Activated effector memory CD4-positive, alpha-beta T cell treated with Interleukin-2 at 50 U/mL for 16 hours (primary cell): ENCODE data around the gene KIAA1210.
"Not testable (repeated sequence)": the region's sequence is repeated elsewhere in the genome, so short reads cannot be mapped to it uniquely, and the experiment has no call there.

Experiments used
- DNase-seq: peaks from one replicate; pipeline ENCODE4 v3.0.0-alpha.2; 2020

KIAA1210 gene

DNA sequence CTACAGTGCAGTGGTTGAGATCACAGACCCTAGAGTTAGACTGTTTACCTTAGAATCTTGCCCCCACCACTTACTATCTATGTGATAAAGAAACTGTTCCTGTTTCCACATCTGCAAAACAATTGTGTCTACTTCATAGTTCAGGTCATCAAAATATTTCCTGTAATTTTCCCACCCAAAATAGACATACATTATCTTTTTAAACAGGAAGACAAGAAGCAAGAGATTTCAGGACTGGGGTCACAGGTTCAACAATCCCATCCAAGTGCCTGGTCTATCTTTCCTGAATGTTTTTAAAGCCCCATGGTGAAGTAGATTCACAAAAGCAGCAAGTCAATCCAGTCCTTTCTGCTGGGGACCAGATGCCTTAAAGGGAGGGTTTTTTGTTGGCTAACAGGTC, 96.6 kb downstream of the KIAA1210 start:
- no peak for DNase-seq

DNA sequence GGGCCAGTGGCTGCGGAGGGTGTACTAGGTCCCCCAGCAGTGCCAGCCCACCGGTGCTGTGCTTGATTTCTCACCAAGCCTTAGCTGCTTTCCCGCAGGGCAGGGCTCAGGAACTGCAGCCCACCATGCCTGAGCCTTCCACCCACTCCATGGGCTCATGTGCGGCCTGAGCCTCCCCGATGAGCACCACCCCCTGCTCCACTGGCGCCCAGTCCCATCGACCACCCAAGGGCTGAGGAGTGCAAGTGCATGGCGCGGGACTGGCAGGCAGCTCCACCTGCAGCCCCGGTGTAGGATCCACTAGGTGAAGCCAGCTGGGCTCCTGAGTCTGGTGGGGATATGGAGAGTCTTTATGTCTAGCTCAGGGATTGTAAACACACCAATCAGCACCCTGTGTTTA, 98.0 kb downstream of the KIAA1210 start:
- not testable (repeated sequence) for DNase-seq

DNA sequence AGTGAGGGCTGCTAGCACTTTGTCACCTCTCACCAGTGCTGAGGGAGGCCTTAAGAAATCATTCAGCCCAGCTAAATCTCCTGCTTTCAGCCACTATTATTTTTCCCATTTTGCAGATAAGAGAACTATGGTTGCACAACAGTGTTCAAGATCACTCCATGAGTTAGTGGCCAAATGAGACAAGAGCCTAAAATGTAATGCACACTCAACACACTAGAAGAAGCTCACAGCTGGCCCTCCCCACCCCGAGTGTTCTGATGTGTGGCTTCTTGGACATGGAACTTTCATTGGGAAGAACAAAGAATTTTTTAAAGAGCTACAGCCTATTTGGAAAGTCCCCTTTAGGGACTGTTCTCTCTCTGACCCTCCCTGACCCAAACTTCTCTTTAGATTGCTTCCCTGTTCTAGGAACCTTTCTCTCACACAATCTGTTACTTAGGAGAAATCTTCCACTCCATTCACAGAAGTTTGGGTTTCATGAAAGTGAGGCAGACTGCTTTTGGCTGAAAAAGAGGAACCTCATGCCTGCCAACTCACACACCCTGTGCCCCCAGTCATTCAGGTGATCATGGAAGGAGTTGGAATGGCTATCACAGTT, 98.8 kb downstream of the KIAA1210 start:
- no peak for DNase-seq
